ENCODE data around the gene AIF1L.

DNA sequence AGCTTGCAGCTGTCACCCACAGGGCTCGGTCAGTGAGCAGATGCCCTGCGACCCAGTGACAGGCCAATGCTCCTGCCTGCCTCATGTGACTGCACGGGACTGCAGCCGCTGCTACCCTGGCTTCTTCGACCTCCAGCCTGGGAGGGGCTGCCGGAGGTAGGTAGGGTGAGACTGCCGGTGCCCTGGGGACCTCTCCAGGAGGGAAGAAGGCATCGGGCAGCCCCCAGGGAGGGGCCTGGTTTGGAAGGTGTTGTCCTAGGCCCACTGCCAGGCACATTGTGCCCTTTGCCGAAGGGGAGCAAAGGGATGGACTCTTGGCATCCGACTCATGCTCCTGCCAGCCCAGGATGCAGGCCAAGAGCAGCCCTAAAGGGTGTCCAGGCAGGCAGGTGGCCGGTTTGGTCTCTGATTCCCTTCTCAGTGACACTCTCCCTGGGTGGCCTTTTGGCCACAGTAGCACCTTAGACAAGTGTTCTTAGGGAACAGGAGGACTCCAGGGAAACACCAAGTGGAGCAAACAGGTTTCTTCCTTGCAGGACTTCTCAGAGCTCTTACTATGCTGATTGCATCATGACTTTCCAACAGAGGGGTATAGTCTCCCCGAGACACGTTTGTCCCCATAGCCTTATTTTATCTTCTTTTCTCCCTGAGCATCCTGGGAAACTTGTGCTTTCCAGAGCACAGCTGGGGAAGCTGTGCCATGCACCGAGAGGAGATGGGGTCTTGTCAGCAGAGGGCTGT, 28.1 kb upstream of the AIF1L start:
- TF ChIP-seq, protein P1, sequence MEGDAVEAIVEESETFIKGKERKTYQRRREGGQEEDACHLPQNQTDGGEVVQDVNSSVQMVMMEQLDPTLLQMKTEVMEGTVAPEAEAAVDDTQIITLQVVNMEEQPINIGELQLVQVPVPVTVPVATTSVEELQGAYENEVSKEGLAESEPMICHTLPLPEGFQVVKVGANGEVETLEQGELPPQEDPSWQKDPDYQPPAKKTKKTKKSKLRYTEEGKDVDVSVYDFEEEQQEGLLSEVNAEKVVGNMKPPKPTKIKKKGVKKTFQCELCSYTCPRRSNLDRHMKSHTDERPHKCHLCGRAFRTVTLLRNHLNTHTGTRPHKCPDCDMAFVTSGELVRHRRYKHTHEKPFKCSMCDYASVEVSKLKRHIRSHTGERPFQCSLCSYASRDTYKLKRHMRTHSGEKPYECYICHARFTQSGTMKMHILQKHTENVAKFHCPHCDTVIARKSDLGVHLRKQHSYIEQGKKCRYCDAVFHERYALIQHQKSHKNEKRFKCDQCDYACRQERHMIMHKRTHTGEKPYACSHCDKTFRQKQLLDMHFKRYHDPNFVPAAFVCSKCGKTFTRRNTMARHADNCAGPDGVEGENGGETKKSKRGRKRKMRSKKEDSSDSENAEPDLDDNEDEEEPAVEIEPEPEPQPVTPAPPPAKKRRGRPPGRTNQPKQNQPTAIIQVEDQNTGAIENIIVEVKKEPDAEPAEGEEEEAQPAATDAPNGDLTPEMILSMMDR (IDR thresholded peaks at IDR 0.05): no peak
- no peak for TF ChIP-seq ZFX (IDR thresholded peaks at IDR 0.05; ENCODE audit: borderline replicate concordance)

All from 22Rv1 (cell line).